Stomach (tissue), 4 donors: ENCODE results near the gene E2F2.
A peak's percentile ranks its signal among the peaks of the same experiment; 100 is the strongest.

Source experiments
- EP300 ChIP-seq: sonication (generic); formaldehyde crosslinking; IDR thresholded peaks from one replicate; pipeline ENCODE4 v1.6.1; 2017; ENCODE audit warnings: antibody characterized with exemption
- TF ChIP-seq, protein P1 (sequence below), 7 experiments: fragments of 450-650 bp in 4 of 7; fragments of 200-600 bp in 3 of 7; sonication (generic) in 3 of 7; IDR thresholded peaks; one replicate each; pipeline ENCODE4 v1.5.1; 2016 to 2019; ENCODE audit warnings: antibody characterized with exemption in 7 of 7, control low read depth in 2 of 7, mild to moderate bottlenecking in 1 of 7

DNA sequence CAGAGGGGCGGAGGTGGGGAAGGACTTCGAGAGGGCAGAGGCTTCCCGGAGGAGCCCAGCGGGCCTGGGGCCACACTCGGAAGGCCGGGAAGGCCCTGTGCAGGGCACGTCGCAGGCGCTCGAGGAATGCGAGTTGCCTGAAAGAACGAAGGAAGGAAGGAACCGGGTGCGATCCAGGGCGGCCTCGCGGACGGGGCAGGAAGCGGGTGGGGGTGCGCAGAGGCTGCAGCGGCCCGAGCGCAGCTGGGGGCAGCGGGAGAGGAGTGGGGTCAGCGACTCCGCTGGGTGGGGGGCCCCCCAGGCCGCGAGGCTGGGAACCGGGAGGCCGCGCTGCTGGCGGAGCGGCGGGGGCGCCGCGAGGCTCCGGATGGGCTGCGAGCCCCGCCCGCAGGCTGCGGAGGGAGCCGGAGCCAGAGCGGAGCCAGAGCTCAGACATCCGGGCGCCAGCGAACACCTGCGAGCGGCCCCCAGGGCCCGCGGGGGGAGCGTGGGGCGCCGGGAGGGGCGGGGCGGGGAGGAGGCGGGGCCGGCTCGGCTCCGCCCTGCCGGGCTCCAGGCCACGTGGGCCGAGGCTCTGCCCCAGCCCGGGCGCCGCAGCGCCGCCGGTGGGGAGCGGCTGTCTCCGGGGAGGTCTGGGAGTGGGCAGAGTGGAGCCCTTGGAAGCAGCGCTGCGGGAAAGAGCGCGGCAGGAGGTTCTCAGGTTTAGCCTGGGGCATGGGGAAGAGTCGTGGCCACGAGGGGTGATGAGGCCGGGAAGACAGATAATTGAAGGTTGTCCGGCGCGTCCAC is 23.6 kb upstream of the E2F2 start:
- TF ChIP-seq, protein P1, sequence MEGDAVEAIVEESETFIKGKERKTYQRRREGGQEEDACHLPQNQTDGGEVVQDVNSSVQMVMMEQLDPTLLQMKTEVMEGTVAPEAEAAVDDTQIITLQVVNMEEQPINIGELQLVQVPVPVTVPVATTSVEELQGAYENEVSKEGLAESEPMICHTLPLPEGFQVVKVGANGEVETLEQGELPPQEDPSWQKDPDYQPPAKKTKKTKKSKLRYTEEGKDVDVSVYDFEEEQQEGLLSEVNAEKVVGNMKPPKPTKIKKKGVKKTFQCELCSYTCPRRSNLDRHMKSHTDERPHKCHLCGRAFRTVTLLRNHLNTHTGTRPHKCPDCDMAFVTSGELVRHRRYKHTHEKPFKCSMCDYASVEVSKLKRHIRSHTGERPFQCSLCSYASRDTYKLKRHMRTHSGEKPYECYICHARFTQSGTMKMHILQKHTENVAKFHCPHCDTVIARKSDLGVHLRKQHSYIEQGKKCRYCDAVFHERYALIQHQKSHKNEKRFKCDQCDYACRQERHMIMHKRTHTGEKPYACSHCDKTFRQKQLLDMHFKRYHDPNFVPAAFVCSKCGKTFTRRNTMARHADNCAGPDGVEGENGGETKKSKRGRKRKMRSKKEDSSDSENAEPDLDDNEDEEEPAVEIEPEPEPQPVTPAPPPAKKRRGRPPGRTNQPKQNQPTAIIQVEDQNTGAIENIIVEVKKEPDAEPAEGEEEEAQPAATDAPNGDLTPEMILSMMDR (IDR thresholded peaks at IDR 0.05): peak in 2 of 7 experiments; percentile 14 to 36
- no peak for TF ChIP-seq EP300
